Measurements from ENCODE around the gene HILPDA.

GRCh38 chr7:128430207-128430606 is 25.5 kb upstream of the HILPDA start:
- peak in 2 of 3 experiments; percentile 11 to 36; a peak in 3 of 6 replicates for TF ChIP-seq CTCF (IDR thresholded peaks at IDR 0.05 in 2 of 3, conservative IDR thresholded peaks at IDR 0.05 in 1 of 3; ENCODE audit: control insufficient read depth in 2 of 3, extremely low read depth in 1 of 3, insufficient read depth in 1 of 3, low read depth in 3 of 3, low read length in 3 of 3)
- no peak for TF ChIP-seq MYC (IDR thresholded peaks at IDR 0.05; ENCODE audit: insufficient read depth, insufficient read length, insufficient replicate concordance, low read length, severe bottlenecking)
- no peak for TF ChIP-seq CEBPB (IDR thresholded peaks at IDR 0.05; ENCODE audit: borderline replicate concordance in 1 of 2, low read depth in 2 of 2, low read length in 2 of 2)
- TF ChIP-seq RCOR1 (conservative IDR thresholded peaks at IDR 0.05; ENCODE audit: low read depth, low read length): no peak
- TF ChIP-seq ESRRA (IDR thresholded peaks at IDR 0.05; ENCODE audit: low read length): no peak
- TF ChIP-seq NRF1 (conservative IDR thresholded peaks at IDR 0.05; ENCODE audit: low read depth, low read length): no peak
- no peak for TF ChIP-seq MAX (IDR thresholded peaks at IDR 0.05; ENCODE audit: low read depth, low read length)
- TF ChIP-seq ATF7 (IDR thresholded peaks at IDR 0.05; ENCODE audit: low read depth): no peak
- TF ChIP-seq YY1 (IDR thresholded peaks at IDR 0.05; ENCODE audit: low read depth, low read length): no peak
- TF ChIP-seq, protein P1, sequence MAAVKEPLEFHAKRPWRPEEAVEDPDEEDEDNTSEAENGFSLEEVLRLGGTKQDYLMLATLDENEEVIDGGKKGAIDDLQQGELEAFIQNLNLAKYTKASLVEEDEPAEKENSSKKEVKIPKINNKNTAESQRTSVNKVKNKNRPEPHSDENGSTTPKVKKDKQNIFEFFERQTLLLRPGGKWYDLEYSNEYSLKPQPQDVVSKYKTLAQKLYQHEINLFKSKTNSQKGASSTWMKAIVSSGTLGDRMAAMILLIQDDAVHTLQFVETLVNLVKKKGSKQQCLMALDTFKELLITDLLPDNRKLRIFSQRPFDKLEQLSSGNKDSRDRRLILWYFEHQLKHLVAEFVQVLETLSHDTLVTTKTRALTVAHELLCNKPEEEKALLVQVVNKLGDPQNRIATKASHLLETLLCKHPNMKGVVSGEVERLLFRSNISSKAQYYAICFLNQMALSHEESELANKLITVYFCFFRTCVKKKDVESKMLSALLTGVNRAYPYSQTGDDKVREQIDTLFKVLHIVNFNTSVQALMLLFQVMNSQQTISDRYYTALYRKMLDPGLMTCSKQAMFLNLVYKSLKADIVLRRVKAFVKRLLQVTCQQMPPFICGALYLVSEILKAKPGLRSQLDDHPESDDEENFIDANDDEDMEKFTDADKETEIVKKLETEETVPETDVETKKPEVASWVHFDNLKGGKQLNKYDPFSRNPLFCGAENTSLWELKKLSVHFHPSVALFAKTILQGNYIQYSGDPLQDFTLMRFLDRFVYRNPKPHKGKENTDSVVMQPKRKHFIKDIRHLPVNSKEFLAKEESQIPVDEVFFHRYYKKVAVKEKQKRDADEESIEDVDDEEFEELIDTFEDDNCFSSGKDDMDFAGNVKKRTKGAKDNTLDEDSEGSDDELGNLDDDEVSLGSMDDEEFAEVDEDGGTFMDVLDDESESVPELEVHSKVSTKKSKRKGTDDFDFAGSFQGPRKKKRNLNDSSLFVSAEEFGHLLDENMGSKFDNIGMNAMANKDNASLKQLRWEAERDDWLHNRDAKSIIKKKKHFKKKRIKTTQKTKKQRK (IDR thresholded peaks at IDR 0.05; ENCODE audit: low read depth, low read length): no peak
- TF ChIP-seq CHD1 (IDR thresholded peaks at IDR 0.05; ENCODE audit: low read depth, low read length): no peak
- no peak for TF ChIP-seq ELK1 (IDR thresholded peaks at IDR 0.05; ENCODE audit: low read depth, low read length)
- no peak for TF ChIP-seq POLR2A (IDR thresholded peaks at IDR 0.05; ENCODE audit: low read depth, low read length)

Measured in GM12878 (cell line).